Measurements from ENCODE around the gene SCYGR8. TPM values are rescaled to one million over a fixed set of nuclear protein-coding genes. Genes with fewer than 3 reads are reported as not detected.
A peak's percentile ranks its signal among the peaks of the same experiment; 100 is the strongest.
"Not testable (repeated sequence)": the region's sequence is repeated elsewhere in the genome, so short reads cannot be mapped to it uniquely, and the experiment has no call there.

SCYGR8 gene
- total RNA-seq, 4 donors from 2014 or later: not detected

- H3K9me3 ChIP-seq: no peaks in the 10 kb centered on the region
- no peaks in the 10 kb centered on the region for H3K27me3 ChIP-seq
- peak within 1 kb of the TSS in 3 of 4 donors; percentile 25 to 59 (median 48) for H3K27ac ChIP-seq
- peak; percentile 45 to 94 (median 92) for DNase-seq
- peaks cover 0 to 15% (median 0%) of the 10 kb centered on the region in 4 donors for H3K4me1 ChIP-seq
- H3K36me3 ChIP-seq: no peaks in the 10 kb centered on the region
- peak within 1 kb of the TSS in 3 of 4 donors; percentile 31 to 66 (median 56) for H3K4me3 ChIP-seq
- TF ChIP-seq, protein P1, sequence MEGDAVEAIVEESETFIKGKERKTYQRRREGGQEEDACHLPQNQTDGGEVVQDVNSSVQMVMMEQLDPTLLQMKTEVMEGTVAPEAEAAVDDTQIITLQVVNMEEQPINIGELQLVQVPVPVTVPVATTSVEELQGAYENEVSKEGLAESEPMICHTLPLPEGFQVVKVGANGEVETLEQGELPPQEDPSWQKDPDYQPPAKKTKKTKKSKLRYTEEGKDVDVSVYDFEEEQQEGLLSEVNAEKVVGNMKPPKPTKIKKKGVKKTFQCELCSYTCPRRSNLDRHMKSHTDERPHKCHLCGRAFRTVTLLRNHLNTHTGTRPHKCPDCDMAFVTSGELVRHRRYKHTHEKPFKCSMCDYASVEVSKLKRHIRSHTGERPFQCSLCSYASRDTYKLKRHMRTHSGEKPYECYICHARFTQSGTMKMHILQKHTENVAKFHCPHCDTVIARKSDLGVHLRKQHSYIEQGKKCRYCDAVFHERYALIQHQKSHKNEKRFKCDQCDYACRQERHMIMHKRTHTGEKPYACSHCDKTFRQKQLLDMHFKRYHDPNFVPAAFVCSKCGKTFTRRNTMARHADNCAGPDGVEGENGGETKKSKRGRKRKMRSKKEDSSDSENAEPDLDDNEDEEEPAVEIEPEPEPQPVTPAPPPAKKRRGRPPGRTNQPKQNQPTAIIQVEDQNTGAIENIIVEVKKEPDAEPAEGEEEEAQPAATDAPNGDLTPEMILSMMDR (IDR thresholded peaks at IDR 0.05): no peak
- peak in 1 of 2 donors; percentile 39 for TF ChIP-seq POLR2A (IDR thresholded peaks at IDR 0.05)
Measured at GRCh38 chr2:227717687-227718567, 27.8 kb upstream of the SCYGR8 start, which contains the start of gene SLC19A3. TSS of gene SLC19A3 (minus strand) at chr2:227718028. CDS start at chr2:227702318, 15,710 bp downstream.

DNA sequence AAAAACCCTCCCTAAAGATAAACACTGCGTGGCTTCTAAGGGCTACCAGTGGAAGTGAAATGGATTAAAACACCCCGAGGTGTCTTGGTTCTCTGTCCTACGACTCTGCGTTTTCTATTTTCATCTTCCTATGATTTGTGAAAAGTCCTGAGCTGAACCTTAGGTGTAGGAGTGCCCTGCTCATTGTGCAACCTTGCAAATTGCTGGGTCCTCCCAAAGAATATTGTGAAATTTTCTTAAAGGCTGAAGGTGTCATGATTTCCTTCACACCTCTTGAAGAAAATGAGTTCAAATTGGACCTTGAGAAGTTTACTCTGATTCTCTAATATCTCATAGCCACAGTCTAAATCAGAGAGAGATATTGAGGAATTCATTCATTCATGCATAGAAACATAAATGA is 26.1 kb upstream of the SCYGR8 start:
- TF ChIP-seq, protein P1 (IDR thresholded peaks at IDR 0.05): no peak
- no peak for TF ChIP-seq POLR2A (IDR thresholded peaks at IDR 0.05)
- DNase-seq: no peak
- Histone ChIP-seq H3K27me3 (no peaks in the 10 kb centered on the region), H3K27ac (no peak overlapping the region), H3K4me3 (no peak overlapping the region), H3K9me3 (no peaks in the 10 kb centered on the region), H3K4me1 (peaks cover 0 to 15% (median 0%) of the 10 kb centered on the region in 4 donors), H3K36me3 (no peaks in the 10 kb centered on the region)

DNA sequence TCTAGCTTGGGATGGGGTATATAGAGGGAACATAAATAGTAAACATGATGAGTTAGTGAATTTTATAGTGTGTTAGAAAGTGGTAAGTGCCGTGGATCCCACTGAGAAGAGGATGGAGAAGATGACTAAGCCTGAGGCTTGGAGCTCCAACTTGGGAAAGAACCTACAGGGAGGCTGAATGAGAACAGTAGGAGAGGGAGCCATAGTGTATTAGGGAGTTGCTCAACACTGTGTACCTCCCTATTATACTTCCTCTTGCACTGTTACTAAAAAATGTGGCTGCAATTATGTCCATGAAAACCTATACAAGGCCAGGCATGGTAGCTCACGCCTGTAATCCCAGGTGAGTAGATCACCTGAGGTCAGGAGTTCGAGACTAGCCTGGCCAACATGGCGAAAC is 25.0 kb upstream of the SCYGR8 start:
- no peaks in the 10 kb centered on the region for H3K36me3 ChIP-seq
- no peak for DNase-seq
- peaks cover 0 to 15% (median 0%) of the 10 kb centered on the region in 4 donors for H3K4me1 ChIP-seq
- no peak overlapping the region for H3K27ac ChIP-seq
- no peak overlapping the region for H3K4me3 ChIP-seq
- TF ChIP-seq, protein P1 (IDR thresholded peaks at IDR 0.05): no peak
- TF ChIP-seq POLR2A (IDR thresholded peaks at IDR 0.05): no peak
- no peaks in the 10 kb centered on the region for H3K9me3 ChIP-seq
- no peaks in the 10 kb centered on the region for H3K27me3 ChIP-seq

GRCh38 chr2:227722821-227723220 is 22.9 kb upstream of the SCYGR8 start:
- H3K4me3 ChIP-seq, H3K27me3 ChIP-seq, DNase-seq, H3K36me3 ChIP-seq, H3K4me1 ChIP-seq, H3K27ac ChIP-seq, H3K9me3 ChIP-seq: not testable (repeated sequence)

DNA sequence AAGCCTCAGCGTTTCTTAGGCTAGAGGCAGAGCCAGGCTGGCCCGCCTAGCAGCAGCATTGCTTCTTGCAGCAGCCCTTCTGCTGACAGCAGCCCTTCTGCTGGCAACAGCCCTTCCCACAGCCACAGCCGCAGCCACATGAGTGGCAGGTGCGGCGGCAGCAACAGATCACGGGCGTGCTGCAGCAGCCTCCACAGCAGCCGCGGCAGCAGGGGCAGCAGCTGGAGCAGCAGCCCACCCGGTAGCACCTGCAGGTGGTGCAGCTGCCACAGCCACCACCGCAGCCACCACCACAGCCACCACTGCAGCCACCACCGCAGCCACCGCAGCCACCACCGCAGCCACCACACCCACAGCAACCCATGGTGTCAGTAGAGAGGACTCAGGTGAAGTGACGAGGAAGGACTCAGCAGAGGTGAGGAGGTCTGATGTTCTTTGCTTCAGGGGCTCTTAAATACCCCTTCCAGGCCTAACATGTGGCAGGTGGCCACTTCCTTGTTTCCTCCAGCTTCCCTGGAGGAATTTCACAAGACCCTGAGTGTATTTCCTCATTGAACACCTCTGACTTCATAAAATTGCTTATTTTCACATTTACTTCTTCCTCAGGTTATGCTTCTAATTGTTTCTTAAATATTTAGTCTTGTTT is 21.2 kb upstream of the SCYGR8 start, which contains the start of gene SCYGR6:
Gene SCYGR6, minus strand, starts transcription at position 364 of the 646 bp plus-strand sequence. Its CDS starts 0 bp downstream, at position 364.
- Histone ChIP-seq H3K27ac (no peak within 1 kb of the TSS), H3K27me3 (no peaks in the 10 kb centered on the region), H3K4me1 (no peaks in the 10 kb centered on the region), H3K4me3 (no peak within 1 kb of the TSS), H3K9me3 (no peaks in the 10 kb centered on the region), H3K36me3 (no peaks in the 10 kb centered on the region)
- no peak for DNase-seq
- TF ChIP-seq, protein P1 (IDR thresholded peaks at IDR 0.05): no peak
- TF ChIP-seq POLR2A (IDR thresholded peaks at IDR 0.05): no peak

DNA sequence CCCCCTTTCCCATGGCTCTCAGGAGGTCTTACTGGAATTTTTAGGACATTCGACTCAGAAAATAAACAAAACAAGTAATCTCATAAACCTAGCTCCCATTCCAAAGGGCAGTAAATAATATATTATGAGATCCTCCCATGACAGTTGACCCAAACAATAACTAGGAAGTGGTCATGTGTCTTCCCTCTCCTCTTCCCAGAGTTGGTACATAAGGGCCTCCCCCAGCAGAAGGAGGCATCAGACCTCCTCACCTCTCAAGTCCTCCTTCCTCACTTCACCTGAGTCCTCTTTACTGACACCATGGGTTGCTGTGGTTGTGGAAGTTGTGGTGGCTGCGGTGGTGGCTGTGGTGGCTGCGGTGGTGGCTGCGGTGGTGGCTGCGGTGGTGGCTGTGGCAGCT is 17.7 kb upstream of the SCYGR8 start, which contains the start of gene SCYGR7:
Gene SCYGR7, plus strand, starts transcription at position 301 of the 400 bp plus-strand sequence. Its CDS starts 0 bp downstream, at position 301.
- H3K27me3 ChIP-seq: no peaks in the 10 kb centered on the region

More for the DNA sequence above, 17.7 kb upstream of the SCYGR8 start, which contains the start of gene SCYGR7:
- TF ChIP-seq POLR2A (IDR thresholded peaks at IDR 0.05): no peak
- TF ChIP-seq, protein P1 (IDR thresholded peaks at IDR 0.05): no peak
- Histone ChIP-seq H3K27ac (no peak within 1 kb of the TSS), H3K36me3 (no peaks in the 10 kb centered on the region), H3K4me3 (no peak within 1 kb of the TSS), H3K9me3 (no peaks in the 10 kb centered on the region), H3K4me1 (no peaks in the 10 kb centered on the region)
- DNase-seq: no peak

Data from Peyer's patch (tissue), 4 donors.